ENCODE data around the gene ETV5.

Gene ETV5

GRCh38 chr3:186108941-186109865 is at the start of gene ETV5:
TSS of gene ETV5 (minus strand) at chr3:186109089. CDS start at chr3:186105868, 3,221 bp downstream.
- DNase-seq: peak; percentile 98 to 99

GRCh38 chr3:186154641-186155040 is 45.8 kb upstream of the ETV5 start:
- DNase-seq: no peak

GRCh38 chr3:186152889-186153292 is 44.0 kb upstream of the ETV5 start:
- no peak for DNase-seq

- DNase-seq: no peak
These were observed 43.5 kb upstream of the ETV5 start for GRCh38 chr3:186152361-186152798.

GRCh38 chr3:186151077-186151971 is 42.4 kb upstream of the ETV5 start:
- no peak for DNase-seq

GRCh38 chr3:186150041-186150830 is 41.3 kb upstream of the ETV5 start:
- DNase-seq: peak in 1 of 2 experiments; percentile 27

GRCh38 chr3:186149319-186149960 is 40.6 kb upstream of the ETV5 start:
- DNase-seq: no peak

- no peak for DNase-seq
These were observed 35.4 kb upstream of the ETV5 start for GRCh38 chr3:186144257-186144656.

- no peak for DNase-seq
These were observed 34.4 kb upstream of the ETV5 start for GRCh38 chr3:186143250-186143649.

- no peak for DNase-seq
These were observed 33.6 kb upstream of the ETV5 start for GRCh38 chr3:186142393-186142932.

- no peak for DNase-seq
These were observed 32.9 kb upstream of the ETV5 start for GRCh38 chr3:186141790-186142189.

- no peak for DNase-seq
These were observed 29.5 kb upstream of the ETV5 start for GRCh38 chr3:186138272-186138981.

- no peak for DNase-seq
These were observed 28.3 kb upstream of the ETV5 start for GRCh38 chr3:186137051-186137685.

- DNase-seq: no peak
These were observed 25.1 kb upstream of the ETV5 start for GRCh38 chr3:186133980-186134379.

GRCh38 chr3:186132487-186132886 is 23.6 kb upstream of the ETV5 start:
- no peak for DNase-seq

GRCh38 chr3:186129206-186129605 is 20.3 kb upstream of the ETV5 start:
- no peak for DNase-seq

- DNase-seq: no peak
These were observed 19.3 kb upstream of the ETV5 start for GRCh38 chr3:186128158-186128557.

GRCh38 chr3:186127463-186127862 is 18.6 kb upstream of the ETV5 start:
- no peak for DNase-seq

- DNase-seq: no peak
These were observed 16.2 kb upstream of the ETV5 start for GRCh38 chr3:186125118-186125517.

- DNase-seq: no peak
These were observed 15.7 kb upstream of the ETV5 start for GRCh38 chr3:186124592-186124991.

- DNase-seq: no peak
These were observed 14.1 kb upstream of the ETV5 start for GRCh38 chr3:186123012-186123411.

Measured in NCI-H526 (cell line).